22Rv1 (cell line): ENCODE data around the gene SND1.
"Not testable (repeated sequence)": the region's sequence is repeated elsewhere in the genome, so short reads cannot be mapped to it uniquely, and the experiment has no call there.

Experiments
- H3K27ac ChIP-seq: fragments of 450-650 bp; 2 replicates; pipeline ENCODE4 v1.5.1; 2017
- CTCF ChIP-seq: fragments of 450-650 bp; IDR thresholded peaks from 2 replicates; pipeline ENCODE4 v1.5.1; 2017; ENCODE audit warnings: mild to moderate bottlenecking
- ZFX ChIP-seq: fragments of 450-650 bp; IDR thresholded peaks from 2 replicates; pipeline ENCODE4 v1.6.1; 2017; ENCODE audit warnings: antibody characterized with exemption, borderline replicate concordance

The SND1 gene

GRCh38 chr7:127897704-127898454, 245.9 kb downstream of the SND1 start:
- TF ChIP-seq CTCF (no peak), ZFX (no peak)
- no peak overlapping the region for H3K27ac ChIP-seq

GRCh38 chr7:127899411-127899810, 247.4 kb downstream of the SND1 start:
- H3K27ac ChIP-seq, result no peak overlapping the region
- TF ChIP-seq ZFX (no peak), CTCF (no peak)

- TF ChIP-seq CTCF, result no peak
- no peak for TF ChIP-seq ZFX
- H3K27ac ChIP-seq, result no peak overlapping the region
Measured at GRCh38 chr7:127900141-127900540, 248.1 kb downstream of the SND1 start.

- no peak overlapping the region for H3K27ac ChIP-seq
Measured at GRCh38 chr7:127900732-127901685, 249.0 kb downstream of the SND1 start.

GRCh38 chr7:127901895-127902703, 250.1 kb downstream of the SND1 start:
- no peak overlapping the region for H3K27ac ChIP-seq
- TF ChIP-seq ZFX, result no peak
- no peak for TF ChIP-seq CTCF

More at GRCh38 chr7:127900732-127901685, 249.0 kb downstream of the SND1 start:
- TF ChIP-seq CTCF (no peak), ZFX (no peak)

GRCh38 chr7:127902753-127903152, 250.8 kb downstream of the SND1 start:
- not testable (repeated sequence) for H3K27ac ChIP-seq

- H3K27ac ChIP-seq, result no peak overlapping the region
- TF ChIP-seq ZFX (no peak), CTCF (no peak)
Measured at GRCh38 chr7:127903892-127904669, 252.1 kb downstream of the SND1 start.
